CD4-positive, CD25-positive, alpha-beta regulatory T cell (primary cell): Measurements from ENCODE around the gene BMPR1A. TPM values are rescaled to one million over a fixed set of nuclear protein-coding genes. Genes with fewer than 3 reads are reported as not detected.

Experiments
- ATAC-seq, 2 donors: fragments of 150-1000 bp; cut with Tn5 transposase; one replicate each; pipeline ENCODE4 v1.10.0; 2021; ENCODE audit warnings: low read depth in 2 of 2, moderate number of reproducible peaks in 2 of 2, moderate library complexity in 1 of 2
- DNase-seq, 3 donors: peaks; one replicate each; pipeline versions ENCODE4 v3.0.0 to v3.0.0-alpha.2; 2012 to 2022; ENCODE audit warnings: mixed read lengths in 1 of 3
- H3K27ac ChIP-seq: one replicate; pipeline ENCODE4 v1.7.0; 2013; ENCODE audit warnings: mild to moderate bottlenecking, low read length; ENCODE audit not compliant: insufficient read depth, poor library complexity, severe bottlenecking
- H3K27me3 ChIP-seq: one replicate; pipeline ENCODE4 v1.7.0; 2013; ENCODE audit warnings: low read length; ENCODE audit not compliant: control insufficient read depth, insufficient read depth
- H3K36me3 ChIP-seq: one replicate; pipeline ENCODE4 v1.7.0; 2013; ENCODE audit warnings: mild to moderate bottlenecking, low read length, moderate library complexity; ENCODE audit not compliant: control insufficient read depth, insufficient read depth
- H3K4me1 ChIP-seq: 2 replicates; pipeline ENCODE4 v1.7.0; 2013; ENCODE audit warnings: mild to moderate bottlenecking, low read length; ENCODE audit not compliant: insufficient read depth, control insufficient read depth, poor library complexity, severe bottlenecking
- H3K4me3 ChIP-seq: one replicate; pipeline ENCODE4 v1.7.0; 2013; ENCODE audit warnings: low read depth, mild to moderate bottlenecking, low read length, moderate library complexity
- H3K9me3 ChIP-seq, 2 experiments: 1 replicate in 1 of 2; 2 replicates in 1 of 2; pipeline ENCODE4 v1.7.0; 2013; ENCODE audit warnings: low read length in 2 of 2, mild to moderate bottlenecking in 1 of 2, moderate library complexity in 1 of 2; ENCODE audit not compliant: control insufficient read depth in 2 of 2
- H3K27ac Mint-ChIP-seq, 3 donors: one replicate each; pipeline ENCODE4 v1.8.0; 2020 to 2022; ENCODE audit warnings: mild to moderate bottlenecking in 3 of 3, mixed read lengths in 3 of 3, moderate library complexity in 2 of 3
- H3K27me3 Mint-ChIP-seq: one replicate; pipeline ENCODE4 v1.8.0; 2022; ENCODE audit warnings: mild to moderate bottlenecking, mixed read lengths
- H3K36me3 Mint-ChIP-seq: one replicate; pipeline ENCODE4 v1.8.0; 2020; ENCODE audit warnings: mixed read lengths
- H3K4me1 Mint-ChIP-seq, 4 donors: one replicate each; pipeline ENCODE4 v1.8.0; 2020 to 2022; ENCODE audit warnings: mixed read lengths in 4 of 4, mild to moderate bottlenecking in 1 of 4
- H3K4me3 Mint-ChIP-seq, 4 donors: one replicate each; pipeline ENCODE4 v1.8.0; 2020 to 2022; ENCODE audit warnings: mild to moderate bottlenecking in 4 of 4, mixed read lengths in 4 of 4, moderate library complexity in 3 of 4
- H3K9me3 Mint-ChIP-seq, 7 donors: one replicate each; pipeline ENCODE4 v1.8.0; 2020 to 2022; ENCODE audit warnings: mixed read lengths in 7 of 7, mild to moderate bottlenecking in 3 of 7, moderate library complexity in 2 of 7
- polyA plus RNA-seq, 4 donors: library from polyadenylated mRNA; unstranded; fragments of 300-500 nt; fragmentation: Illumina TruSeq; gene quantifications; one replicate each; pipeline ENCODE4 v1.2.3, GENCODE V29; 2021
- total RNA-seq: library from RNA; stranded (reverse); gene quantifications from one replicate; pipeline ENCODE4 v1.2.3, GENCODE V29; 2022

BMPR1A gene
- total and polyA plus RNA-seq, 5 donors from 2014 or later: 2.2 to 8.8 (median 4.2) TPM

DNA sequence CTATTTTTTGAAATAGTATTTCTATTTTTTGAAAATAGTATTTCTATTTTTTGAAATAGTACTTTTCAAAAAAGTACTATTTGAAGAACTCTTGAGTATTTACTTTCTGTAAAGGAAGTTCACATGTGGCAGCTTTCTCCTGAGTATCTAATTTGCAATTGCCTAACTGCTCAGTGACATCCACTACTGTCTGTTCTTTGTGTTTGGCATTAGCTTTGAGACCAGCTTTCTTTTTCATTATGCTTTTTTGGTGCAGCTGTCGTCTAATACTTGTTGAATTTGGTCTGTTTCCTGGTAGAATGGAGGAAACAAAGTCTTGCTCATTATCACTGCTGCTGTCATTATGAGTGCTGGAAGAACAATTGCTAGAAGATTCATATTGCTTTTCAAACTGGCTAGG, 99.1 kb downstream of the BMPR1A start:
- ATAC-seq (no peak), DNase-seq (no peak)
- H3K9me3 ChIP-seq: no peaks in the 10 kb centered on the region
- no peak overlapping the region for H3K27ac ChIP-seq
- H3K4me3 ChIP-seq: no peak overlapping the region
- H3K27ac Mint-ChIP-seq: no peak overlapping the region
- no peaks in the 10 kb centered on the region for H3K4me1 Mint-ChIP-seq
- H3K27me3 Mint-ChIP-seq: no peaks in the 10 kb centered on the region
- no peaks in the 10 kb centered on the region for H3K27me3 ChIP-seq
- no peaks in the 10 kb centered on the region for H3K36me3 ChIP-seq
- peaks cover 10% of the 10 kb centered on the region for H3K36me3 Mint-ChIP-seq
- no peak overlapping the region for H3K4me3 Mint-ChIP-seq
- peaks cover 0 to 5% (median 0%) of the 10 kb centered on the region in 7 donors for H3K9me3 Mint-ChIP-seq
- H3K4me1 ChIP-seq: no peaks in the 10 kb centered on the region

DNA sequence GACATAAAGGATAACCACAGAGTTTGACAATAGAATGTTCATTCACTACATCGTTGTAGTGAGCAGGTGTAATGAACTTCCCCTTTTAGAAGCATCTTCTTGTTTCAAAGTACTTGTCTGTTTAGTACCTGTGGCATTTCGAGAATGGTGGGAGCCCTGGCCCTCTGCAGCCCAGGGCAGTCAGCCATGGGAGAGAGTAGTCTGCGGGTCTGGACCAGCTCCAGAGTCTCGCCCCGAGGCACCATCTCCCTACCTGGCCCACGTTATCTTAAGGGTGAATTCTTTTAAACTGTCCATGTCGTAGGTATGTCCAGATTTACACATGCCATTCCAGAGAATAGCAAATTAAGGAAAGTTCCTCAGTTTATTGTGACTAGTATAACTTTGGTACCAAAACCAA, 99.7 kb downstream of the BMPR1A start:
- H3K9me3 ChIP-seq: no peaks in the 10 kb centered on the region
- H3K4me3 ChIP-seq: no peak overlapping the region
- DNase-seq (no peak), ATAC-seq (no peak)
- Mint-ChIP-seq H3K36me3 (peaks cover 10% of the 10 kb centered on the region), H3K4me1 (no peaks in the 10 kb centered on the region), H3K27ac (no peak overlapping the region), H3K4me3 (no peak overlapping the region), H3K9me3 (peaks cover 0 to 5% (median 0%) of the 10 kb centered on the region in 7 donors), H3K27me3 (no peaks in the 10 kb centered on the region)
- no peaks in the 10 kb centered on the region for H3K36me3 ChIP-seq
- H3K4me1 ChIP-seq: no peaks in the 10 kb centered on the region
- H3K27ac ChIP-seq: no peak overlapping the region
- H3K27me3 ChIP-seq: no peaks in the 10 kb centered on the region

DNA sequence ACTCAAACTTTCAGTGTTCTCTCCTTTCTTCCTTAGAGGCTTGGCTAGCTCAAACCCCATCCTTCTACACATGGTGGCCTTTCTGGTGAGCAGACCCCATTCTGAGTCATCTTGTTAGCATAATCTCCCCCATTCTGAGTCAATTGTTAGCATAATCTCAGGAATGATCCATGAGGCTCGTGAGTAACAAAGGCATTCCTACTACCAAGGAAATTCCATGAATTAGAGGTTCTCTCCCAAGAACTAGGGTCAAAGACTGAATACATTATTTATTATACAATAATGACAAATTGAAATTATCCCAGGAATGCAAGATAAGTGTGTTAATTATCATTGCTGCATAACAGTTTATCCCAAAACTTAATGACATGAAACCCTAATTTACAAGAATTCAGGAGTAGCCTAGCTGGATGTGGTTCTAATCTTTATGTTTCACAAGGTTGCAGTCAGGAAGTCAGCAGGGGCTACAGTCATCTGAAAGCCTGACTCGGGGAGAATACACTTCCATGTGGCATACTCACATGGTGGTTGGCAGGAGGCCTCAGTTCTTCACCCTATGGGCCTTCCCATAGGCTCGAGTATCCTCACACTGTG, 100.8 kb downstream of the BMPR1A start:
- Histone ChIP-seq H3K4me3 (no peak overlapping the region), H3K36me3 (no peaks in the 10 kb centered on the region), H3K9me3 (no peaks in the 10 kb centered on the region), H3K4me1 (no peaks in the 10 kb centered on the region), H3K27me3 (no peaks in the 10 kb centered on the region), H3K27ac (no peak overlapping the region)
- no peaks in the 10 kb centered on the region for H3K4me1 Mint-ChIP-seq
- peaks cover 4% of the 10 kb centered on the region for H3K36me3 Mint-ChIP-seq
- H3K27ac Mint-ChIP-seq: no peak overlapping the region
- no peak for ATAC-seq
- H3K9me3 Mint-ChIP-seq: peaks cover 0 to 5% (median 0%) of the 10 kb centered on the region in 7 donors
- no peaks in the 10 kb centered on the region for H3K27me3 Mint-ChIP-seq
- DNase-seq: no peak
- H3K4me3 Mint-ChIP-seq: no peak overlapping the region

DNA sequence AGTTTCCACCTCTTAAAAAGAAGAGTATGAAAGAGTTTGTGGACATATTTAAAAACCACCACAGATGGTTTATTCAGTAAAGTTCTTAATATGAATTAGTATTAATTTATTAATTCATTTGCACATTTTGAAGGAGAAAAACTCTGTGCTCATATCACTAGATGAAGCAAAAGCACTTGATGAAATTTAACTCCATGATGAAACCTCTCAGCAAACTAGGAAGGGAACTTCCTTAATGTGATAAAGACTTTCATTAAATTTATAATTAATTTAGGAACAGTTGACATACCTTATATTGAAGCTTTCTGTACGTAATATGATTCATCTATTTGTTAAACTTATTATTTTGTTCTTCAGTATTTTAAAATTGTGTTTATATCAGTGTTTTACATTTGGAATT, 101.6 kb downstream of the BMPR1A start:
- Histone ChIP-seq H3K4me3 (no peak overlapping the region), H3K27me3 (no peaks in the 10 kb centered on the region), H3K9me3 (no peaks in the 10 kb centered on the region), H3K27ac (no peak overlapping the region), H3K4me1 (no peaks in the 10 kb centered on the region), H3K36me3 (no peaks in the 10 kb centered on the region)
- H3K4me3 Mint-ChIP-seq: no peak overlapping the region
- no peak overlapping the region for H3K27ac Mint-ChIP-seq
- no peaks in the 10 kb centered on the region for H3K27me3 Mint-ChIP-seq
- ATAC-seq (no peak), DNase-seq (no peak)
- H3K36me3 Mint-ChIP-seq: peaks cover 4% of the 10 kb centered on the region
- peaks cover 0 to 5% (median 0%) of the 10 kb centered on the region in 7 donors for H3K9me3 Mint-ChIP-seq
- no peaks in the 10 kb centered on the region for H3K4me1 Mint-ChIP-seq

DNA sequence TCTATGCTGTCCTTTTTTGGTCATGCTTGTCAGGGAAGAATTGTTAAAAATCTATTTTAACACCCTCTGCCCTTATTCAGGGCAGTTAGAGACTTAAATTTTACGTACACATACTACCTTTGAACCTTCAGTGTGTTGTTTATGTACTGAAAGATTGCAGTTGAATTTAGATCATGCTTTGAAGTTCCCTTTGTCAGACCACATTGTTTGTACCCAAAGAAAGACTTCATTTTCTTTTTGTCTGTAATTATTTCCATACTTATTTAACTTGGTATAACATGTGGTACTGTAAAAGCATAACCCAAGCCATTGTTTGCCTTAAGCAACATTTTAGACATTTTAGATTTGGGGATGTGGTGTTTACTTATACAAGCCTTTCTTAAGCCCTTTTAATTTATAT, 104.9 kb downstream of the BMPR1A start:
- H3K4me3 Mint-ChIP-seq: no peak overlapping the region
- Histone ChIP-seq H3K9me3 (no peaks in the 10 kb centered on the region), H3K36me3 (no peaks in the 10 kb centered on the region), H3K4me1 (no peaks in the 10 kb centered on the region), H3K27ac (no peak overlapping the region), H3K27me3 (no peaks in the 10 kb centered on the region), H3K4me3 (no peak overlapping the region)
- no peak overlapping the region for H3K27ac Mint-ChIP-seq
- no peaks in the 10 kb centered on the region for H3K27me3 Mint-ChIP-seq
- DNase-seq (no peak), ATAC-seq (no peak)
- H3K36me3 Mint-ChIP-seq: no peaks in the 10 kb centered on the region
- H3K9me3 Mint-ChIP-seq: no peaks in the 10 kb centered on the region
- H3K4me1 Mint-ChIP-seq: no peaks in the 10 kb centered on the region

DNA sequence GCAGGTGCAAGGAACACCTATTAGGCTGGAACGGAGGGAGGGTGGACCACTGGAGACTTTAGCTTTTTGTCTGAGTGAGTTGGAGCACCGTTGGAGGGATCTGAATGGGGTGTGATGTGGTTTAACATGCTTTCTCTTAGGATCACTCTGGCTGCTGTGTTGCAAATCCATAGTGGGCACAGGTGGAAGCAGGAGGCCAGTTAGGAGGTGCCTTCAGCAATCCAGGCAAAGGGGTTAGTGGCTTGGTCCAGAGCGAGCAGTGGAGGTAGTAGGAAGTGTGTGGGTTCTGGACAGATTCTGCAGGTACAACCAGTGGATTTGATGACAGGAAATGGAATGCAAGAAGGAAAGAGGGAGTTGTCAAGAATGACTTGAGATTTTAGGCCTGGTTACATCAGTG, 106.0 kb downstream of the BMPR1A start:
- Mint-ChIP-seq H3K9me3 (no peaks in the 10 kb centered on the region), H3K4me1 (no peaks in the 10 kb centered on the region), H3K27me3 (no peaks in the 10 kb centered on the region), H3K4me3 (no peak overlapping the region), H3K36me3 (no peaks in the 10 kb centered on the region), H3K27ac (no peak overlapping the region)
- ATAC-seq (no peak), DNase-seq (no peak)
- H3K4me1 ChIP-seq: no peaks in the 10 kb centered on the region
- H3K4me3 ChIP-seq: no peak overlapping the region
- H3K36me3 ChIP-seq: no peaks in the 10 kb centered on the region
- H3K9me3 ChIP-seq: no peaks in the 10 kb centered on the region
- H3K27ac ChIP-seq: no peak overlapping the region
- no peaks in the 10 kb centered on the region for H3K27me3 ChIP-seq

DNA sequence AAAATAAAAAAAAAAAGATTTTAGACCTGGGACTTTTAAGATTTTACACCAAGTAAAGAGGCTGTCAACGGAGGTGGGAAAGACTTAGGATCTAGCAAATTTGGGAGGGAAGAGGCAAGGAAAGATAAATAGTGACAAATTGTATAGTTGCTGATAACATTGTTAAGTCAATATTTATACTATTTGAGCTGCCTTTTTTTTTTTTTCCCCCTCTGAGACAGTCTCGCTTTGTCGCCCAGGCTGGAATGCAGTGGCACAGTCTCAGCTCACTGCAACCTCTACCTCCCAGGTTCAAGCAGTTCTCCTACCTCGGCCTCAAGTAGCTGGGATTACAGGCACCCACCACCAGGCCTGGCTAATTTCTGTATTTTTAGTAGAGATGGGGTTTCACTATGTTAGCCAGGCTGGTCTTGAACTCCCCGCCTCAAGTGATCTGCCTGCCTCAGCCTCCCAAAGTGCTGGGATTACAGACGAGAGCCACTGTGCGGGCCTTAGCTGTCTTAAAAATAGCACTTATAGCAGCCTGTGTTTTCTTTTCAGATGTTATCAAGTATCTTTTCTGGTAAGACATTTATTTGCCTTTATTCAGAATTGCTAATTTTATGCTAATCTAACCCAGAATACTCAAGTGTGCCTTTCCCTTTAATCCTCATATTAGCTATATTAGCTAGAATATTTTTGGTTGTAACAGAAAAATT, 106.5 kb downstream of the BMPR1A start:
- no peaks in the 10 kb centered on the region for H3K4me1 ChIP-seq
- ATAC-seq (no peak), DNase-seq (no peak)
- H3K27me3 ChIP-seq: no peaks in the 10 kb centered on the region
- H3K27ac Mint-ChIP-seq: no peak overlapping the region
- no peak overlapping the region for H3K4me3 Mint-ChIP-seq
- no peaks in the 10 kb centered on the region for H3K9me3 ChIP-seq
- H3K27ac ChIP-seq: no peak overlapping the region
- no peaks in the 10 kb centered on the region for H3K27me3 Mint-ChIP-seq
- no peak overlapping the region for H3K4me3 ChIP-seq
- H3K9me3 Mint-ChIP-seq: no peaks in the 10 kb centered on the region
- no peaks in the 10 kb centered on the region for H3K36me3 Mint-ChIP-seq
- H3K36me3 ChIP-seq: no peaks in the 10 kb centered on the region
- peaks cover 0 to 5% (median 0%) of the 10 kb centered on the region in 4 donors for H3K4me1 Mint-ChIP-seq

DNA sequence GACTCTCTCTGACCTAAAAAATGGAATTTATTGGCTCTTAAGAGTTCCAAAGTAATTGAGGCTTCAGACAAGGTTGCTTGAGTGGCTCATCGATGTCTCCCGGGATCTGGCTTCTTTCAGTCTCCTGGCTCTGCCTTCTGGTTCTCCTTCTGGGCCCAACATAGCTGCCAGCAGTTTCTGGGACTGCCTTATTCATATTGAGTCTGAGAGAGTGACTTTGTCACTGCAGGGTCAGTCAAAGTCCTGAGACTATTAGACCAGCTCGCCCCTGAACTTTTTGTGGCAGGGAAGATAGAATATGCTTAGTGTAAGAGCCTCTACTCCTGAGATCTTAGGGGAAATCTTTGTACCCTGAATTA, 107.0 kb downstream of the BMPR1A start:
- DNase-seq (no peak), ATAC-seq (no peak)
- Histone ChIP-seq H3K27me3 (no peaks in the 10 kb centered on the region), H3K9me3 (no peaks in the 10 kb centered on the region), H3K4me1 (no peaks in the 10 kb centered on the region), H3K36me3 (no peaks in the 10 kb centered on the region), H3K27ac (no peak overlapping the region), H3K4me3 (no peak overlapping the region)
- no peak overlapping the region for H3K27ac Mint-ChIP-seq
- H3K9me3 Mint-ChIP-seq: no peaks in the 10 kb centered on the region
- H3K4me3 Mint-ChIP-seq: no peak overlapping the region
- H3K4me1 Mint-ChIP-seq: peaks cover 0 to 5% (median 0%) of the 10 kb centered on the region in 4 donors
- no peaks in the 10 kb centered on the region for H3K27me3 Mint-ChIP-seq
- H3K36me3 Mint-ChIP-seq: no peaks in the 10 kb centered on the region
